ENCODE results near the gene FAM222A. TPM values are rescaled to one million over a fixed set of nuclear protein-coding genes. Genes with fewer than 3 reads are reported as not detected.

FAM222A gene
- total RNA-seq, 1 donor from 2014 or later, result 3.1 TPM

- no peak for DNase-seq
Observed at GRCh38 chr12:109773384-109774011, 59.9 kb downstream of the FAM222A start.

GRCh38 chr12:109775172-109775881, 61.7 kb downstream of the FAM222A start:
- peak; percentile 89 for DNase-seq

- no peak for DNase-seq
Observed at GRCh38 chr12:109776624-109777023, 63.0 kb downstream of the FAM222A start.

- DNase-seq, result no peak
Observed at GRCh38 chr12:109777544-109777943, 63.9 kb downstream of the FAM222A start.

- no peak for DNase-seq
Observed at GRCh38 chr12:109778684-109779083, 65.1 kb downstream of the FAM222A start.

- DNase-seq, result no peak
Observed at GRCh38 chr12:109779382-109779781, 65.8 kb downstream of the FAM222A start.

GRCh38 chr12:109781668-109782325, 68.2 kb downstream of the FAM222A start:
- DNase-seq, result no peak

- no peak for DNase-seq
Observed at GRCh38 chr12:109782326-109782703, 68.7 kb downstream of the FAM222A start.

GRCh38 chr12:109783135-109783964, 69.7 kb downstream of the FAM222A start:
- no peak for DNase-seq

- no peak for DNase-seq
Observed at GRCh38 chr12:109783965-109784244, 70.3 kb downstream of the FAM222A start.

- DNase-seq, result no peak
Observed at GRCh38 chr12:109785854-109786253, 72.2 kb downstream of the FAM222A start.

- DNase-seq, result no peak
Observed at GRCh38 chr12:109786799-109787198, 73.2 kb downstream of the FAM222A start.

GRCh38 chr12:109789526-109790048, 76.0 kb downstream of the FAM222A start:
- no peak for DNase-seq

- DNase-seq, result no peak
Observed at GRCh38 chr12:109792992-109793391, 79.4 kb downstream of the FAM222A start.

GRCh38 chr12:109793411-109793810, 79.8 kb downstream of the FAM222A start:
- DNase-seq, result no peak

GRCh38 chr12:109793826-109794501, 80.3 kb downstream of the FAM222A start:
- no peak for DNase-seq

GRCh38 chr12:109795023-109795422, 81.4 kb downstream of the FAM222A start:
- no peak for DNase-seq

GRCh38 chr12:109796057-109796456, 82.4 kb downstream of the FAM222A start:
- DNase-seq, result no peak

- no peak for DNase-seq
Observed at GRCh38 chr12:109797905-109798669, 84.5 kb downstream of the FAM222A start.

GRCh38 chr12:109798691-109799090, 85.1 kb downstream of the FAM222A start:
- DNase-seq, result no peak

GRCh38 chr12:109800536-109800935, 86.9 kb downstream of the FAM222A start:
- DNase-seq, result no peak
